ENCODE measurements around the gene TRAPPC1. TPM values are rescaled to one million over a fixed set of nuclear protein-coding genes. Genes with fewer than 3 reads are reported as not detected.
"Not testable (repeated sequence)": the region's sequence is repeated elsewhere in the genome, so short reads cannot be mapped to it uniquely, and the experiment has no call there.

Gene TRAPPC1
- total RNA-seq: 100 to 1,000 TPM; 179 to 180 TPM

GRCh38 chr17:7931709-7932482 lies at the start of gene TRAPPC1, which contains the start of gene CNTROB:
TSS of gene TRAPPC1 (minus strand) at chr17:7931946. CDS start at chr17:7931829, 117 bp downstream.
TSS of gene CNTROB (plus strand) at chr17:7932206. CDS start at chr17:7933080, 874 bp downstream.
- peak within 1 kb of the TSS; percentile 95 for H3K4me3 Mint-ChIP-seq
- peaks cover 67% of the 10 kb centered on the region for H3K36me3 Mint-ChIP-seq (ENCODE audit: low read depth)
- H3K27ac Mint-ChIP-seq: peak within 1 kb of the TSS; percentile 97
- H3K9me3 Mint-ChIP-seq: no peaks in the 10 kb centered on the region
- peaks cover 26% of the 10 kb centered on the region for H3K4me1 Mint-ChIP-seq
- H3K27me3 Mint-ChIP-seq: no peaks in the 10 kb centered on the region
- ATAC-seq (replicated peaks): peak; percentile 98

DNA sequence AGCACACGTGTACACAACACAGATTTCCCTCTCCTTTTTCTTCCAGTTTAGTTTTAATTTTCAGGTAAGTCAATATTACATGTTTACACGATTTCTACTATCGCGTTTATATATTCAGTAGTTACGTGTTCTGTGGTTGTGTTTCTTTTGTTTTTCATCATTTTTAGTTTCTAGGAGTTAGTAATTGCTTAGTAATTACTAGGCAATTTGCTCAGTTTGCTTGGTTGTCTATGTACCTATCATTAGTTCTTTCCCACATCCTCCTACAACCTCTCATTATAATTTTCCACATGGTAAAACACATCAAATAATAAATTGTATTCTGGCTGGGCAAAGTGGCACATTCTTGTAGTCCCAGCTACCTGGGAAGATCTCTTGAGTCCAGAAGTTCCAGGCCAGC lies 46.1 kb upstream of the TRAPPC1 start:
- H3K36me3 Mint-ChIP-seq (ENCODE audit: low read depth): no peaks in the 10 kb centered on the region
- H3K27me3 Mint-ChIP-seq: peaks cover 17% of the 10 kb centered on the region
- H3K9me3 Mint-ChIP-seq: peaks cover 9% of the 10 kb centered on the region
- peak overlapping the region; percentile 1 for H3K4me3 Mint-ChIP-seq
- peak; percentile 78 for ATAC-seq (replicated peaks)
- H3K27ac Mint-ChIP-seq: no peak overlapping the region
- H3K4me1 Mint-ChIP-seq: peaks cover 6% of the 10 kb centered on the region

DNA sequence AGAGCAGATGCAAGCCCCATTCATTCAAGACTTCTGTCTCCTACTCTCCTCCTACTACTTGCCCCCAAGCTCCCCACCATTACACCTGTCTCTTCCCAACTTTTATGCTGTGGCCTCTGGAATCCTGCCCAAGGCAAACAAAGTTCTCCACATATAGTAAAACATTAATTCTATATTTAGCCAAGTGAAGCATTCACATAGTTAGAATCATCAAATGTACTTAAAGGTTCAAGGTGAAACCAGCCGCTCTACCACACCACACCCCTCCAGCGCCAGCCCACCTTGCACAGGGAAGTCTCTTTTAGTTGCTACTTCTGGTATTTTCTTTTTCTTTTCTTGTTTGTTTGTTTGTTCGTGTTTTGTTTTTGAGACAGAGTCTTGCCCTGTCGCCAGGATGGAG lies 45.3 kb upstream of the TRAPPC1 start:
- no peak overlapping the region for H3K27ac Mint-ChIP-seq
- H3K27me3 Mint-ChIP-seq: peaks cover 13% of the 10 kb centered on the region
- H3K4me1 Mint-ChIP-seq: peaks cover 6% of the 10 kb centered on the region
- no peaks in the 10 kb centered on the region for H3K36me3 Mint-ChIP-seq (ENCODE audit: low read depth)
- H3K9me3 Mint-ChIP-seq: peaks cover 9% of the 10 kb centered on the region
- no peak overlapping the region for H3K4me3 Mint-ChIP-seq
- ATAC-seq (replicated peaks): no peak

DNA sequence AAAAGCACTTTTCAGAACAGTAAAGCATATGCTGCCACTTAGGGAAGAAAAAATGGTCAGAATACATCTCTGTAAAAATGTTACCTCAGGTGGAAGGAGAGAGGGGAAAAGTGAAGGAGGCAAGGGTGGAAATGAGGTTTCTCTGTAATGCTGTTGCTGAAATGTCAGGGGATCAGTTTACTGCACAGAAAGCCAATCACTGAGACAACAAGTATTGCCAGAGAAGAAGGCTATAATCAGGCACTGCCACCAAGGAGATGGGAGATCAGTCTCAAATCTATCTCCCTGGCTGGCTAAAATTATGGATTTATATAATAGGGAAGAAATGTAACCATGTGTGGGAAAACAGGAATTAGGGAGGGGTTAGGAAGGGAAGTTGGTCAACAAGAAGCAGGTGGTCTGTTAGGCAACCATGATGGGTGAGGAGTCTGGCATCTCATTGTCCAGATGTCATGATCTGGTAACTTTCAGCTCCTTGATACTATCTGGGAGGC lies 42.9 kb upstream of the TRAPPC1 start:
- Mint-ChIP-seq H3K27me3 (peaks cover 13% of the 10 kb centered on the region), H3K4me3 (no peak overlapping the region), H3K36me3 (ENCODE audit: low read depth) (no peaks in the 10 kb centered on the region), H3K9me3 (peaks cover 9% of the 10 kb centered on the region), H3K27ac (no peak overlapping the region), H3K4me1 (peaks cover 6% of the 10 kb centered on the region)
- ATAC-seq (replicated peaks): no peak

GRCh38 chr17:7972131-7972785 lies 40.5 kb upstream of the TRAPPC1 start:
- Mint-ChIP-seq H3K4me3 (no peak overlapping the region), H3K36me3 (ENCODE audit: low read depth) (no peaks in the 10 kb centered on the region), H3K4me1 (no peaks in the 10 kb centered on the region), H3K27ac (no peak overlapping the region), H3K27me3 (peaks cover 9% of the 10 kb centered on the region), H3K9me3 (peaks cover 9% of the 10 kb centered on the region)
- ATAC-seq (replicated peaks): no peak

DNA sequence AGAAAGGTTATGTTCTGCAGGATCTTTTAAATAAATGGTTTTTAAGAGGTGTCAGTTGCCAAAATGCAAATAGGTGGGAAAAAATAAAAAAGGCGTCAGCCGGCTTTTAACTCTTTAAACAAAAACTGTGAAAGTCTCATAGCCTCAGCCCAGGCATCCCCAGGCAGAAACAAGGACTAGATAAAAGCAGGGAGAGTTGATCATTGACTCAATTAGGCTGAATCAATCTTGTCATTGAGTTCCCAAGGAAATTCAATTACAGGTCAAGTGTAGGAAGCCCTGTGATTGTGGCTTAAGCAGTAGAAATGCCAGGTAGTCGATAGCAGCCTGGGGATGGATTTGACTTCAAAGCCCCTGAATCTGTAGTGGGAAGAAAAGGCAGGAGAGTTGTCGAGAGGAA lies 39.9 kb upstream of the TRAPPC1 start:
- no peaks in the 10 kb centered on the region for H3K4me1 Mint-ChIP-seq
- ATAC-seq (replicated peaks): no peak
- H3K36me3 Mint-ChIP-seq (ENCODE audit: low read depth): no peaks in the 10 kb centered on the region
- peaks cover 3% of the 10 kb centered on the region for H3K27me3 Mint-ChIP-seq
- peaks cover 6% of the 10 kb centered on the region for H3K9me3 Mint-ChIP-seq
- no peak overlapping the region for H3K27ac Mint-ChIP-seq
- no peak overlapping the region for H3K4me3 Mint-ChIP-seq

DNA sequence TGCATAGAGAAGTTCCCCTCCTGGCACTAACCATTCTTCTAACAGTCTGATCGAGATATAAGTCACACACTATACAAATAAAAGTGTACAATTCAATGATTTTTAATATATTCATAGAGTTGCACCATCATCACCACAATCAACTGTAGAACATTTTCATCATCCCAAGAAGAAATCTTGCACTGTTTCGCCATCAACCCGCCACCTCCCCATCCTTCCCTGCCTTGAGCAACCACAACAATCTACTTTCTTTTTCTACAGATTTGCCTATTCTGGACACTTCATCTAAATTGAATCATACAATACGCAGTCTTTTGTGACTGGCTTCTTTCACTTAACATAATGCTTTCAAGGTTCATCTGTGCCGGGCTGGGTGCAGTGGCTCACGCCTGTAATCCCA lies 37.7 kb upstream of the TRAPPC1 start:
- no peak overlapping the region for H3K4me3 Mint-ChIP-seq
- ATAC-seq (replicated peaks): no peak
- no peaks in the 10 kb centered on the region for H3K36me3 Mint-ChIP-seq (ENCODE audit: low read depth)
- H3K27ac Mint-ChIP-seq: no peak overlapping the region
- H3K27me3 Mint-ChIP-seq: no peaks in the 10 kb centered on the region
- H3K9me3 Mint-ChIP-seq: peaks cover 2% of the 10 kb centered on the region
- H3K4me1 Mint-ChIP-seq: no peaks in the 10 kb centered on the region

GRCh38 chr17:7967751-7968150 lies 36.0 kb upstream of the TRAPPC1 start:
- H3K27me3 Mint-ChIP-seq: no peaks in the 10 kb centered on the region
- no peak for ATAC-seq (replicated peaks)
- H3K27ac Mint-ChIP-seq: no peak overlapping the region
- H3K4me1 Mint-ChIP-seq: no peaks in the 10 kb centered on the region
- H3K4me3 Mint-ChIP-seq: no peak overlapping the region
- H3K9me3 Mint-ChIP-seq: no peaks in the 10 kb centered on the region
- H3K36me3 Mint-ChIP-seq (ENCODE audit: low read depth): no peaks in the 10 kb centered on the region

DNA sequence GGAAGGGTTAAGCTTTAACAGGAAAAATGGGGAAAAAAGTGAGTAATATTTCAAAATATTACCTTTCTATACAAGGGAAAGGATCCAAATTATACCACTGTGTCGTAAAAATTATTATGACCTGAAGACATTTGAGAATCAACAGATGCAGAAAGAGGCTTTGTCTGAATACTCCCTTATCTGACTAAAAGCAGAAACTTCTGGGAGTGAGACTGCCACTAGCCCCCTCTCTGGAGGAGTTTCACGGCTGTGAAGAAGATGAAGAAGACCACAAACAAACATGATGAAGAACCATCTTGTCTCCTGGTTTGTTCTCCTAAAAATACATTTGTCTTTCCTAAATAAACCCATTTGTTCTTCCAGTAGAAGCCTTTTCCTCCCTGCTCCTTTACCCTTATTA lies 29.7 kb upstream of the TRAPPC1 start:
- no peak overlapping the region for H3K27ac Mint-ChIP-seq
- no peaks in the 10 kb centered on the region for H3K36me3 Mint-ChIP-seq (ENCODE audit: low read depth)
- H3K27me3 Mint-ChIP-seq: peaks cover 14% of the 10 kb centered on the region
- H3K4me3 Mint-ChIP-seq: no peak overlapping the region
- ATAC-seq (replicated peaks): no peak
- H3K9me3 Mint-ChIP-seq: no peaks in the 10 kb centered on the region
- H3K4me1 Mint-ChIP-seq: no peaks in the 10 kb centered on the region

GRCh38 chr17:7959503-7960253 lies 27.9 kb upstream of the TRAPPC1 start:
- no peak overlapping the region for H3K27ac Mint-ChIP-seq
- H3K9me3 Mint-ChIP-seq: no peaks in the 10 kb centered on the region
- ATAC-seq (replicated peaks): no peak
- no peak overlapping the region for H3K4me3 Mint-ChIP-seq
- H3K36me3 Mint-ChIP-seq (ENCODE audit: low read depth): no peaks in the 10 kb centered on the region
- H3K27me3 Mint-ChIP-seq: peaks cover 14% of the 10 kb centered on the region
- H3K4me1 Mint-ChIP-seq: no peaks in the 10 kb centered on the region

- H3K4me1 Mint-ChIP-seq: peaks cover 8% of the 10 kb centered on the region
- H3K36me3 Mint-ChIP-seq (ENCODE audit: low read depth): peaks cover 3% of the 10 kb centered on the region
- H3K4me3 Mint-ChIP-seq: peak overlapping the region; percentile 55
- no peak for ATAC-seq (replicated peaks)
- H3K27ac Mint-ChIP-seq: peak overlapping the region; percentile 36
- peaks cover 9% of the 10 kb centered on the region for H3K27me3 Mint-ChIP-seq
- H3K9me3 Mint-ChIP-seq: no peaks in the 10 kb centered on the region
These were observed 24.7 kb upstream of the TRAPPC1 start for GRCh38 chr17:7956228-7956965.

GRCh38 chr17:7955414-7956227 lies 23.9 kb upstream of the TRAPPC1 start:
- peak; percentile 54 for ATAC-seq (replicated peaks)
- Mint-ChIP-seq H3K27ac (peak overlapping the region; percentile 31), H3K36me3 (ENCODE audit: low read depth) (peaks cover 6% of the 10 kb centered on the region), H3K27me3 (peaks cover 7% of the 10 kb centered on the region), H3K4me3 (peak overlapping the region; percentile 55), H3K4me1 (peaks cover 11% of the 10 kb centered on the region), H3K9me3 (no peaks in the 10 kb centered on the region)

- peak overlapping the region; percentile 43 for H3K4me3 Mint-ChIP-seq
- not testable (repeated sequence) for H3K9me3 Mint-ChIP-seq; H3K27ac Mint-ChIP-seq; ATAC-seq (replicated peaks); H3K27me3 Mint-ChIP-seq
- peaks cover 28% of the 10 kb centered on the region for H3K36me3 Mint-ChIP-seq (ENCODE audit: low read depth)
- peaks cover 11% of the 10 kb centered on the region for H3K4me1 Mint-ChIP-seq
These were observed 21.5 kb upstream of the TRAPPC1 start for GRCh38 chr17:7953266-7953665.

Measured in activated T-helper 17 cell treated with anti-CD3 and anti-CD28 coated beads, Interleukin-2, amount 50 U/mL, for 72 hours (primary cell).